Stimulated activated CD8-positive, alpha-beta memory T cell treated with anti-CD3 and anti-CD28 coated beads, Interleukin-12 subunit alpha, Interleukin-12 subunit beta, amount 100 ng/mL, for 4 hours (primary cell): ENCODE data around the gene ASB6.
"Not testable (repeated sequence)": the region's sequence is repeated elsewhere in the genome, so short reads cannot be mapped to it uniquely, and the experiment has no call there.

Experiments used
- DNase-seq: peaks from one replicate; pipeline ENCODE4 v3.0.0-alpha.2; 2020; ENCODE audit warnings: low read depth

Gene ASB6

DNA sequence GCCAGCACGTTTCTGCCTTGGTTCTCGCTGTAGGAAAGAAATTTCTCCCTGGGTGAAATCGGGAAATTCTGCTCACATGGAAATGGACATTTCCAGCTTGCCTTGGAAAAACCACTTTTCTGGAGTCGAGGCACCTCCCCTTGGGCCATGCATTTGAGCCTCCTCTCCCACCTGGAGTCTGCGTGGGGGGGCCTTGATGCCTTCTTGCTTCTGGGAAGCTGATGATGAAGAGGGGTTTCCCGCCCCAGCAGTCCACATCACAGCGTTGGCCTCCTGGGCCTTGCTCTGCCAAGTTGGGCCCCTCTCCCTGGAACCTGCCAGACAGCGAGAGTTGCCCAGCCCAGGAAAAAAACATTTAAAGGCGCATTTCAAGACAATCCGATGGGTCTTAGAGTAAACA lies 1.8 kb upstream of the ASB6 start:
- no peak for DNase-seq

- DNase-seq, result no peak
Observed at GRCh38 chr9:129640871-129641749, 841 bp downstream of the ASB6 start.

DNA sequence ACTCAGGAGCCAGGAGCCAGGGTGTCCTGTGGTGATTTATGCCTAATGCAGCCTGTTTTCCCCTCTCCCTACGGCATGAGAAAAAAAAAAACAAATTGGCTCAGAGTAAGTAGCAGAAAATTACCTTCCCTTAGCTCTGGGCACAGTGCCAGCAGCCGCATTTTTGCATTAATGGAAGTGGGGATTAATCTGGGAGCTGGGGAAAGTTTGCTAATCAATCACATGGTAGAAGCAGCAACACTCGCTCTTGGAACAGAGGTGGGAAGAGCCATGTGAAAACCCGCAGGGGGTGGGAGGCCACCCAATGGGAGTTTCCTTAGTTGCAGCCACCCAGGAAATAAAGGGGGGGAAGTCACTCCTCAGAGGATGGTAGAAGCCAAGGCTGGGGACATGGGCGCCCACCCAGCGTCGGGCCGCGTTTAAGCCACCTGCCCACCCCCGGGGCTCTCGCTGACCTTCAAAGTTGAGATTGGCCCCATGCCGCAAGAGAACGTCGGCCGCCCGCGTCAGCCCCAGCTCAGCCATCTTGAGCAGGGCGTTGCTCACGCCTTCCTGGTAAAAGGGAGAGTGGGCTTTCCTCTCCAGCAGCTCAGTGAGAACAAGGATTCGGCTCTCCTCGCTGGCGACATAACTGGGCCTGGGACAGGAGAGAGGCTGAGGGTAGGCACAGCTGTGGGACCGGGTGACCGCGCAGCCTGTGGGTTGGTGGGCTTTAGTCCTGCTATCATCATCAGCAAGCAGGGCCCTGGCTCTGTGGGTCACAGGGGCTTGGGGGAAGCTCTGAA lies 1.7 kb downstream of the ASB6 start:
- DNase-seq, result no peak

GRCh38 chr9:129639756-129640085 lies 2.2 kb downstream of the ASB6 start:
- DNase-seq, result no peak

GRCh38 chr9:129639034-129639630 lies 2.8 kb downstream of the ASB6 start:
- no peak for DNase-seq

DNA sequence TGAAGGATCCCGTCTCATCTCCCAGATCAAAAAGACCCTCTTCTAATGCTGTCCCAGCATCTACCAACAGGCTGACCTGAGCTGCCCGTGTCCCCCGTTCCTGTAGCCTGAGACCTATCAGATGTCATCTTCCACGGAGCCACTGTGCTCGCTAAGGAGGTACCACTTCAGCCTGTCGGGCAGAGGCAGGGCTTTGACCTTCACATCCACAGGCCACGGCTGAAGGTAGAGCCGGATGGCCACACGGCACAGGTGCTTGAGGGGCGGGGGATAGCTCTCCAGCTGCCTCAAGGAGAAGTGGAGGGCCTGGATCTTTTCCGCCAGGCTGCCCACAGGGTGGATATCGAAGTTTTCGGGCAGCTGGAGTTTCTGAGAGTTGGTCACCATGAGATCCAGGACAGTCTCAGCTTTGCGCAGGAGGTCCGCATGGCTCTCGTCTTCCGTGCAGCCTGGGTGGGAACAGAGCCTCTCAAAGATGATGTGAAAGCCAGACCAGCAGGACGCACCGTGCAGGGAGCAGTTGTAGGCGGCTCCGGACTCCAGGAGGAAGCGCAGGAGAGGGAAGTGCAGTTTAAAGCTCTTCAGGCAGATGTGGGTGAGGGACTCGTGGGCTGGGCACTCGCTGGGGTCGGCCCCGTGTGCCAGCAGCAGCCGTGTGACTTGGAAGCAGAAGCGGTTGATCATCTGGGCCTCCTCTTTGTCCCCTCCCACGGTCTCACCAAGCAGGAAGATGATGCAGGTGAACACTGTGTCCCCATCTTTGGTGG lies 4.1 kb downstream of the ASB6 start:
- no peak for DNase-seq

DNA sequence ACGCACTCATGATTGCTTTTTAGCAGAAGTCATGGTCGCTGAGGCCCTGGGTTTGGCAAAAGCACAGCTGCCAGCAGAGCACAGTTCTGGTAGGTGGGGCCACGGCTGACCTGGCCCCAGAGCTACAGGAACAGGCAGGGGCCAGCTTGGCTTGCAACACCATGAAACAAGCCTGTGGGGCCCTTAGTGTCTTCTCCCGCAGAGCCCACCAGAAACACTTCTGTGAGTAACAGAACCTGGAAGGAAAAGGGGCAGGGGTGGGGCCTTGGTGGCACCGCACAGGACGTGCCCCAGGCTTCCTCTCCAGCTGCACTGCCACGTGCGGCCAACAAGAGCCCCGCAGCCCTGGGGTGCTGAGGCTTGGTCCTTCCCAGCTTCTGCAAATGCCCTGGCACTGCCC lies 4.8 kb downstream of the ASB6 start:
- no peak for DNase-seq

DNA sequence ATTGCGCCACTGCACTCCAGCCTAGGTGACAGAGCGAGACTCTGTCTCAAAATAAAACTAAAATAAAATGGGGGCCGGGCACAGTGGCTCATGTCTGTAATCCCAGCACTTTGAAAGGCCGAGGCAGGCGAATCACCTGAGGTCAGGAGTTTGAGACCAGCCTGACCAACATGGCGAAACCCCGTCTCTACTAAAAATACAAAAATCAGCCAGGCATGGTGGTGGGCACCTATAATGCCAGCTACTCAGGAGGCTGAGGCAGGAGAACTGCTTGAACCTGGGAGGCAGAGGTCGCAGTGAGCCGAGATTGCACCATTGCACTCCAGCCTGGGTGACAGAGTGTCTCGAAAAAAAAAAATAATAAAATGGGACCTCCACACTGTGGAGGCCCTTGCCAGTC lies 5.6 kb downstream of the ASB6 start:
- not testable (repeated sequence) for DNase-seq

GRCh38 chr9:129635099-129636065 lies 6.6 kb downstream of the ASB6 start:
- DNase-seq, result no peak

GRCh38 chr9:129633848-129634247 lies 8.1 kb downstream of the ASB6 start:
- no peak for DNase-seq

DNA sequence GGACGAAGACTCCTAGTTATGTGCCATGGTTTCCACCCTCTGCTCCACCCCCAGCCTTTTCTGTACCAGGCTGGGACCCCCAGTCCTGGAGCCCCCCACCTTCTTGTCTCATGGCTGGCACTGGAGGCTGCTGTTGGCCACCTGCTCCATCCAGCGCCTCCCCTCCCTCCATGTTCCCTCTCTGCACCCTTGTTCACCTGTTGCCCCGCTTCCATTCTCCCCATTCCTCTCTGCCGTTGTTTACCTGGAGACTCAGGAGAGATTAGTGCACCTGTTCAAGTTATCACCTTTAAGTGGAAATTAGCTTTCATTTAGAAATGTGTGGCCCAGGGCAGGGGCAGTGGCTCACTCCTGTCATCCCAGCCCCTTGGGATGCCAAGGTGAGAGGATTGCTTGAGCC lies 8.7 kb downstream of the ASB6 start:
- no peak for DNase-seq

GRCh38 chr9:129632460-129632859 lies 9.5 kb downstream of the ASB6 start:
- no peak for DNase-seq

DNA sequence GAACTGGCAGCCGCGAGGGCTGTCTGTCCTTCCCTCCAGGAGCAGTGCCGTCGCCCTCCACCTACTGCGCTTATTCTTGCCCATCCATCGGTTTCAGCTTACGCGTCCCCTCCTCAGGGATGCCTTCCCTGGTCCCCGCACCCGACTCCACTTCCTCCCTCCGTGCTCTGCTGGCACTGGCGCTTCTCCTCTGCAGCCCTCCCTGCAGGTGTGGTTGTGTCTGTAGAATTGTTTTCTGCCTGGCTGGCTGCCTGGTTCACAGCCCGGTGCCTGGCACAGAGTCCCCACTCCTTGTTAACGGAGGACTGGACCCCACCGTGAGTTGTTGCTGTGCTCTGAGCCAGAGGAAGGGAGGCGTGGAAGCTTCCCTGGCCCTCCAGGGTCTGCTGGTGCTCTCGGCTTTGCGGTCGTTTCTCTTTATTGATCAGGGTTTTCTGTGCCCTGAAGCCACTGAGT lies 10.2 kb downstream of the ASB6 start:
- no peak for DNase-seq

- DNase-seq, result no peak
Observed at GRCh38 chr9:129630967-129631673, 10.8 kb downstream of the ASB6 start.

DNA sequence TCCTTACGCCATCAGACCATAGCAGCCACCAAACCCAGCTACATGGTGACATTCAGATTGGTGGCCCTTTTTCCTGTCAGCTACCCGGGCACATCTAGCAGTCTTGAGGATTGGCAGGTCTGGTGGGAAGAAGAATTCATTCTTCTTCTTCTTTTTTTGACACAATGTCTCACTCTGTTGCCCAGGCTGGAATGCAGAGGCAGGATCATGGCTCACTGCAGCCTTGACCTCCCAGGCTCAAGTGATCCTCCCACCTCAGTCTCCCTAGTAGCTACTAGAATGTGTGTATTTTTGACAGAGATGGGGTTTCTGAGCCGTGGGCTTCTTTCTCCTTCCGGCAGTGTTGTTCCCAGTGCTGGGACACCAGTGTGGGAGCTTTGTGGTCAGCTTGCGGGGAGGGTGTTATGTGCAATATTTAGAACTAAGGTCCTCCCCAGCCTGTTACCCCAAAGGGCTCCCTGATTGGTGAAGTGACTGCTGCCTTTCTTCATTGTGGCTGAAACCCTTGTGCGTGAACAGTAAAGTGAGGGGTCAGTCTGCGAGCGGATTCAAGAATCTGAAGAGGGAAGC lies 12.6 kb downstream of the ASB6 start:
- no peak for DNase-seq

GRCh38 chr9:129628709-129629108 lies 13.2 kb downstream of the ASB6 start:
- no peak for DNase-seq

DNA sequence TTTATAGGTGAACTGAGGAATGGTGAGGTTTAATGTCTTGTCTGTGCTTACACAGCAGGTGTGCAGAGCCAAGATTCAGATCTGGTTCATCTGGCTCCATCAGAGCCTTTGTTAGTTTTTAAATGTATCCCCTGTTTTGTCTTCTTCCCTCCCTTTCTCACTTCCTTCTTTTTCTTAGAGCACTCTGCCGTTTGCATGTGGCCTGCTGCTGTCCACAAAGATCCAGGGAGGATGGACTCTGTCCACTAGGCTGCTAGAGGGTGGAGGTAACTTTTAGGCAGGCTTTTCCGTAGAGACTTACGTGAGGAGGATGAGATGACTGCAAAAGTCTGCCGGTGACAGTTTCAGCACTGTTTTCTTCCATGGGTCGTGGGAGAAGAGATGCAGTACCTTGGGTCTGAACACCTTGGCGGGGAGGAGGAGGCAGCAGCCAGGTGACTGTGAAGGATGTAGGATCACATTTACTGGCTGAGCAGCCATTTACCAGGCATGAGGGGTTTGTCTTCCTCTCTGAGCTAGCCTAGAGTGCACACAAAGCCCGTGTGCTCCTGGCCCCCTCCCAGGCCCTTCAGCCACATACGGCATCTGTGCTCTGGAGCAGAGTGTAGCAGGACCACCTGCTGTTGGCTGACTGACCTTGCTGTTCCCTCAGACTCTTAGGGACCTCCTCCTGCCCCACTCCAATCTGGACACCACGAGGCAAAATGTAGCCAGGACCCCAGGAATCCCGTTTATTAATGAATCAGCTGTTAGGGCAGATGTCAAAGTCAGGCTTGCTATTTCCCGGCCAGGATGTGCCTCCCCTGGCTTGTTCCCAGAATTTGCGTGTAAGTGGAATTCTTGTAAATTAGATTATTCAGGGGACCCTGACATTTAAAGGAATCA lies 14.2 kb downstream of the ASB6 start:
- DNase-seq, result no peak

- no peak for DNase-seq
Observed at GRCh38 chr9:129626625-129627284, 15.2 kb downstream of the ASB6 start.
